Right lobe of liver (tissue), 6 donors: ENCODE data around the gene TMEM8B. TPM values are rescaled to one million over a fixed set of nuclear protein-coding genes. Genes with fewer than 3 reads are reported as not detected.

Experiments used
- ATAC-seq, 4 donors: fragments of 200-7000 bp; cut with Tn5 transposase; one replicate each; pipeline ENCODE4 v1.9.1; 2020; ENCODE audit warnings: mild to moderate bottlenecking in 4 of 4, moderate library complexity in 4 of 4
- DNase-seq, 3 donors: peaks; one replicate each; pipeline ENCODE4 v3.0.0-alpha.2; 2020
- H3K27ac ChIP-seq, 3 donors: fragments of 200-600 bp; one replicate each; pipeline ENCODE4 v1.8.0; 2022
- H3K27me3 ChIP-seq, 2 donors: fragments of 200-600 bp; one replicate each; pipeline ENCODE4 v1.8.0; 2022
- H3K36me3 ChIP-seq, 4 donors: fragments of 200-600 bp; sonication (generic) in 1 of 4; one replicate each; pipeline versions ENCODE4 v1.5.1 to v1.8.0; 2017 to 2022; ENCODE audit warnings: control low read depth in 1 of 4
- H3K4me1 ChIP-seq, 4 donors: fragments of 200-600 bp; sonication (generic) in 1 of 4; one replicate each; pipeline versions ENCODE4 v1.5.1 to v1.8.0; 2017 to 2022; ENCODE audit warnings: control low read depth in 1 of 4
- H3K4me3 ChIP-seq, 3 donors: fragments of 200-600 bp; one replicate each; pipeline ENCODE4 v1.8.0; 2022
- H3K9me3 ChIP-seq, 4 donors: fragments of 200-600 bp; sonication (generic) in 1 of 4; one replicate each; pipeline versions ENCODE4 v1.5.1 to v1.8.0; 2017 to 2022; ENCODE audit warnings: control low read depth in 1 of 4
- POLR2A ChIP-seq: fragments of 450-650 bp; IDR thresholded peaks from one replicate; pipeline ENCODE4 v1.6.1; 2017; ENCODE audit warnings: antibody characterized with exemption, mild to moderate bottlenecking
- WGBS: methylation state at CpG from one replicate; pipeline ENCODE4 v1.1.6; 2018; ENCODE audit warnings: low coverage, low lambda C conversion rate; ENCODE audit not compliant: insufficient coverage; ENCODE audit errors: missing lambda C conversion rate; 5-methylcytosine and 5-hydroxymethylcytosine counted together
- intact Hi-C, 2 donors: fragments of 100-400 bp; cut with DNase I; formaldehyde crosslinking; loops; one replicate each; pipeline versions ENCODE4 v1.11.2 to v1.14.1; 2022
- total RNA-seq, 6 experiments: library from RNA; depleted of rRNA in 2 of 6; stranded (reverse); fragments of >200 nt in 2 of 6; fragmentation: NEBNext Ultra II Directional in 3 of 6; extraction: Animal tissue kit (Norgen Biotek cat#: 25700) in 3 of 6; gene quantifications; one replicate each; pipeline versions ENCODE4 v1.1.0 to v1.2.4, GENCODE V29; 2016 to 2023
- TF ChIP-seq, protein P1 (sequence below), 4 donors: fragments of 200-600 bp in 3 of 4; fragments of 450-650 bp in 1 of 4; IDR thresholded peaks; one replicate each; pipeline versions ENCODE4 v1.5.1 to v1.8.0; 2016 to 2022; ENCODE audit warnings: antibody characterized with exemption in 4 of 4, mild to moderate bottlenecking in 2 of 4
- donor health status: DM: no; HTN: yes; CAD: no.
- donor health status: DM: no; HTN: no; CAD: no.
- donor health status: DM: no; HTN: no; CAD: no.
- donor health status: DM: no; HTN: yes; CAD: no.
- donor health status: DM: no; HTN: yes; CAD: no.

TMEM8B gene
- total RNA-seq, 6 experiments from 2014 or later: 1.7 to 4.7 (median 3.5) TPM

DNA sequence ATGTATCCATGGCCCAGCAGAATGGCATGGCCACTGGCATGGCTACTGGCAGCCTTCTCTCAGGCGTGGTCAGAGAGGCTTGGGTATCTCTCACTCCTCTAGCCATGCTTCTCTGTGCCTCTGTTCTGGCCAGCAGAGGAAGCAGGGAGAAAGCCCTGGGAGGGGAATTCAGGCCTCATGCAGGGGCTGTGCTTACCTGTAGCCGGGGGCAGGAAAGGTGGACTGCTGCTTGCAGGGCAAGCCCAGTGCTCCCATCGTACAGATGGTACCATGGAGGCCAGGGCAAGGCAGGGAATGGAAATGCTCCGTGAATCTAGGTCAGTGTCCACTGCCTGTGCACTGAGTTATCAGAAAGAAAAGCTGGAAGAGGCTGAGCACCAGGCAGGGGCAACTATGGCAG, 38.5 kb downstream of the TMEM8B start:
- Histone ChIP-seq H3K4me1 (no peaks in the 10 kb centered on the region), H3K4me3 (no peak overlapping the region), H3K9me3 (no peaks in the 10 kb centered on the region), H3K27me3 (no peaks in the 10 kb centered on the region), H3K27ac (no peak overlapping the region), H3K36me3 (no peaks in the 10 kb centered on the region)
- no CpG with 5 or more reads among the region's 4 CpGs for WGBS
- ATAC-seq (no peak), DNase-seq (peak in 1 of 3 donors; percentile 23)
- TF ChIP-seq, protein P1, sequence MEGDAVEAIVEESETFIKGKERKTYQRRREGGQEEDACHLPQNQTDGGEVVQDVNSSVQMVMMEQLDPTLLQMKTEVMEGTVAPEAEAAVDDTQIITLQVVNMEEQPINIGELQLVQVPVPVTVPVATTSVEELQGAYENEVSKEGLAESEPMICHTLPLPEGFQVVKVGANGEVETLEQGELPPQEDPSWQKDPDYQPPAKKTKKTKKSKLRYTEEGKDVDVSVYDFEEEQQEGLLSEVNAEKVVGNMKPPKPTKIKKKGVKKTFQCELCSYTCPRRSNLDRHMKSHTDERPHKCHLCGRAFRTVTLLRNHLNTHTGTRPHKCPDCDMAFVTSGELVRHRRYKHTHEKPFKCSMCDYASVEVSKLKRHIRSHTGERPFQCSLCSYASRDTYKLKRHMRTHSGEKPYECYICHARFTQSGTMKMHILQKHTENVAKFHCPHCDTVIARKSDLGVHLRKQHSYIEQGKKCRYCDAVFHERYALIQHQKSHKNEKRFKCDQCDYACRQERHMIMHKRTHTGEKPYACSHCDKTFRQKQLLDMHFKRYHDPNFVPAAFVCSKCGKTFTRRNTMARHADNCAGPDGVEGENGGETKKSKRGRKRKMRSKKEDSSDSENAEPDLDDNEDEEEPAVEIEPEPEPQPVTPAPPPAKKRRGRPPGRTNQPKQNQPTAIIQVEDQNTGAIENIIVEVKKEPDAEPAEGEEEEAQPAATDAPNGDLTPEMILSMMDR (IDR thresholded peaks at IDR 0.05): no peak
- TF ChIP-seq POLR2A: no peak
- intact Hi-C loops: no loop called here

DNA sequence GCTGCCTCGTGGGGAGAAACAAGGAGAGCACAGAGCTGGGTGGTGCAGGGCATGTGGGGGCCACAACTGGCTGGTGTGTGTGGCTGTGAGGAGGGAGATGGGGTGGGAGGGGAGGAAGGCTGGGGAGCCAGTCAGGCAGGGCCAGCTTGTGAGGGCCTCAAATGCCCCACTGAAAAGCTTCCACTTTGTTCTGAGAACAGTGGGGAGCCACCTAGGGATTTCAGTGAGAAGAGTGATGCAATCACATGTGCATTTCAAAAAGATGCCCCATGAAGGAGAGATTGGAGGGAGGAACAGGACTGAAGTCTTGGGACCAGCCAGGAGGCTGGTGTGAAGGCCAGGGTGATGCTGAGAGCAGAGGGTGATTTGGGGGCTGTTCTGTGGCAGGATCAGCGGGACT, 39.9 kb downstream of the TMEM8B start:
- ATAC-seq (no peak), DNase-seq (no peak)
- intact Hi-C loops: no loop called here
- H3K27ac ChIP-seq: no peak overlapping the region
- 50% methylated on average over 1 of the region's 2 CpGs for WGBS
- TF ChIP-seq, protein P1 (IDR thresholded peaks at IDR 0.05): no peak
- no peak for TF ChIP-seq POLR2A
- no peak overlapping the region for H3K4me3 ChIP-seq
- no peaks in the 10 kb centered on the region for H3K9me3 ChIP-seq
- no peaks in the 10 kb centered on the region for H3K36me3 ChIP-seq
- no peaks in the 10 kb centered on the region for H3K27me3 ChIP-seq
- no peaks in the 10 kb centered on the region for H3K4me1 ChIP-seq

DNA sequence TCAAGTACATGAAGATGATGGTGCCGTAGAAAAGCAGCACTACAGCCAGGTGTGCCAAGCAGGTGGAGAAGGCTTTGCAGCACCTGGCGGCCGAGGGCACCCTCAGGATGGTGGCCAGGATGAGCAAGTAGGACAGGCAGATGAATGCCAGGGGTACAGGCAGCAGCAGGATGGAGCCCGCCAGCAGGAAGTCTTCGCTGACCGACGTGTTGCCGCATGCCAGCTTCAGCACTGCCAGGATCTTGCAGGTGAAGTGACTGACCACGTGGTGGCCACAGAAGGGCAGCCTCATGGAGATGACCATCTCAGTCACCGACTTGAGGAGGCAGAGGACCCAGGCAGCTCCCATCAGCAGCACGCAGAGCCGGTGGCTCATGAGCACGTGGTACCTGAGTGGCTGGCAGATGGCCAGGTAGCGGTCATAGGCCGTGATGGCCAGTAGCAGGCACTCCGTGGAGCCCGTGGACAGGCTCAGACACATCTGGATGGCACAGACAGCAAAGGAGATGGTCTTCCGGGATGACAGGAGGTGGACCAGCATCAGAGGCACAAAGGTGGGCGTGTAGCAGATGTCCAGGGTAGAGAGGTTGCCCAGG, 40.7 kb downstream of the TMEM8B start:
- H3K4me1 ChIP-seq: no peaks in the 10 kb centered on the region
- DNase-seq (no peak), ATAC-seq (peak in 1 of 4 donors; percentile 27)
- TF ChIP-seq, protein P1 (IDR thresholded peaks at IDR 0.05): no peak
- no peak for TF ChIP-seq POLR2A
- 82% methylated on average over 2 of the region's 19 CpGs for WGBS
- no peak overlapping the region for H3K4me3 ChIP-seq
- H3K27ac ChIP-seq: no peak overlapping the region
- intact Hi-C loops: no loop called here
- H3K9me3 ChIP-seq: no peaks in the 10 kb centered on the region
- no peaks in the 10 kb centered on the region for H3K27me3 ChIP-seq
- no peaks in the 10 kb centered on the region for H3K36me3 ChIP-seq

DNA sequence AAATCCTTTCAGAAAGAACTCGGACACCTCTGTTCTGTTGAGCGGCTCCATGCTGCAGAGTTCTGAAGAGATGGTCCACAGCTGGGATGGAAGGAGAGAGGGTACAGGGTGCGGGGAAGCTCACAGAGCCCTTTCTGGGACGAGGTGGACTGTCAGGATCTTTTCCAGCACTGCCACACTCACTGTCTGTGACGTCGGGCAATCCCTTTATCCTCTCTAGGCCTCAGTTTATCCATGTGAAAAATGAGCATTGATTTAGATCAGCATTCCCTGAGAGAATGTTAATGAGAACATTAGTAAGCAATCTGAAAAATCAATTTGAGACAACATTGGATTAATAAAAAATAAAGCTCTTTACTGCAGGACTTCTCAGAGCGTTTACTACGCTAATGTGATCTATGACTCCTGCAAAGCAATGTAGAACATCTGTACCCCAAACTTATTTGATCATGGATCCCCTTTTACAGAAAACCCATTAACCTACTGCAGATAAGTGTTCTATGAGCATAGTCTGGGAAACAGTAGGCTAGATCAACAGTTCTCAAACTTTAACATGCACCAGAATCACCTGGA, 41.4 kb downstream of the TMEM8B start, which contains the start of gene OR13J1:
Gene OR13J1, minus strand, starts transcription at position 51 of the 573 bp plus-strand sequence. Its CDS starts 0 bp downstream, at position 51.
- Histone ChIP-seq H3K4me1 (no peaks in the 10 kb centered on the region), H3K27ac (no peak within 1 kb of the TSS), H3K4me3 (no peak within 1 kb of the TSS), H3K27me3 (no peaks in the 10 kb centered on the region), H3K36me3 (no peaks in the 10 kb centered on the region), H3K9me3 (no peaks in the 10 kb centered on the region)
- no peak for TF ChIP-seq POLR2A
- WGBS: 79% methylated on average over 6 of the region's 8 CpGs
- intact Hi-C loops: no loop called here
- DNase-seq (no peak), ATAC-seq (no peak)

DNA sequence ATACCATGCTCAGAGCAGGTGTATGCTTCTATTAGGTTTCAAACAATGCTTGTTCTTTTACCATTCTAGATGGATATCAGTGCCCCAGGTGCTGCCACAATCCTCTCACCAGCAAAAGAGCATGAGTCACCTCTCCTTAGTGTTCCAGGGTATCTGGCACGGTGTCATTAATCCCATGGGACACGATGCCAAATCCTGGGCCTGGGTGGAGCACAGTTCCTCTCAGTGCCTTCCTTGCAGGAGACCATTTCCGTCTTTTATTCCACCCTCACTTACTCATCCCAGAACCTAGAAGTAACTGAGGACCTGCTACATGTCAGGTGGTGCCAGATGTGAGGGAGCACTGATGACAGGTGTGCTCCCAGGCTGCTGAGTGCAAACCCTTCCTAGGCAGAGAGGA, 42.5 kb downstream of the TMEM8B start:
- ATAC-seq: no peak
- TF ChIP-seq, protein P1 (IDR thresholded peaks at IDR 0.05): no peak
- TF ChIP-seq POLR2A: no peak

More for the DNA sequence above, 42.5 kb downstream of the TMEM8B start:
- Histone ChIP-seq H3K9me3 (no peaks in the 10 kb centered on the region), H3K27me3 (no peaks in the 10 kb centered on the region), H3K36me3 (no peaks in the 10 kb centered on the region), H3K27ac (no peak overlapping the region), H3K4me1 (no peaks in the 10 kb centered on the region), H3K4me3 (no peak overlapping the region)
- 42% methylated on average over 3 of the region's 3 CpGs for WGBS
- DNase-seq: no peak
- intact Hi-C loops: no loop called here
